Spinal cord (tissue), 10 donors: ENCODE results near the gene KIF16B. TPM values are rescaled to one million over a fixed set of nuclear protein-coding genes. Genes with fewer than 3 reads are reported as not detected.

Experiments
- DNase-seq, 6 donors: peaks; one replicate each; pipeline versions ENCODE4 v3.0.0 to v3.0.0-alpha.2; 2013 to 2015; ENCODE audit warnings: low spot score in 6 of 6, low read depth in 4 of 6
- H3K27ac ChIP-seq: one replicate; pipeline ENCODE4 v1.5.1; 2013; ENCODE audit warnings: low read depth, low read length, control low read depth
- H3K27me3 ChIP-seq: one replicate; pipeline ENCODE4 v1.6.1; 2013; ENCODE audit warnings: low read length; ENCODE audit not compliant: control insufficient read depth, insufficient read depth
- H3K36me3 ChIP-seq: one replicate; pipeline ENCODE4 v1.6.1; 2013; ENCODE audit warnings: low read length; ENCODE audit not compliant: control insufficient read depth, insufficient read depth
- H3K4me1 ChIP-seq: one replicate; pipeline ENCODE4 v1.6.1; 2013; ENCODE audit warnings: low read length; ENCODE audit not compliant: control insufficient read depth, insufficient read depth
- H3K4me3 ChIP-seq: one replicate; pipeline ENCODE4 v1.5.1; 2013; ENCODE audit warnings: low read depth, low read length, control low read depth
- H3K9me3 ChIP-seq: one replicate; pipeline ENCODE4 v1.6.1; 2013; ENCODE audit warnings: low read length; ENCODE audit not compliant: control insufficient read depth, insufficient read depth
- WGBS: methylation state at CpG from one replicate; pipeline ENCODE4 v1.1.5; 2013; ENCODE audit warnings: missing lambda C conversion rate; ENCODE audit not compliant: insufficient coverage; 5-methylcytosine and 5-hydroxymethylcytosine counted together
- polyA plus RNA-seq, 2 donors: library from polyadenylated mRNA; unstranded; fragments of 120-200 nt; gene quantifications; one replicate each; pipeline ENCODE4 v1.2.1, GENCODE V29; 2013; ENCODE audit not compliant: insufficient read length in 2 of 2
- total RNA-seq, 2 donors: library from RNA; depleted of rRNA in 1 of 2; stranded (reverse); fragments of 120-200 nt in 1 of 2; fragments of >200 nt in 1 of 2; gene quantifications; one replicate each; pipeline versions ENCODE4 v1.2.3 to v1.2.4, GENCODE V29; 2013 to 2014
- donor health status: healthy.

Gene KIF16B
- total and polyA plus RNA-seq, 4 donors = 7.8 to 21.0 (median 12.9) TPM

DNA sequence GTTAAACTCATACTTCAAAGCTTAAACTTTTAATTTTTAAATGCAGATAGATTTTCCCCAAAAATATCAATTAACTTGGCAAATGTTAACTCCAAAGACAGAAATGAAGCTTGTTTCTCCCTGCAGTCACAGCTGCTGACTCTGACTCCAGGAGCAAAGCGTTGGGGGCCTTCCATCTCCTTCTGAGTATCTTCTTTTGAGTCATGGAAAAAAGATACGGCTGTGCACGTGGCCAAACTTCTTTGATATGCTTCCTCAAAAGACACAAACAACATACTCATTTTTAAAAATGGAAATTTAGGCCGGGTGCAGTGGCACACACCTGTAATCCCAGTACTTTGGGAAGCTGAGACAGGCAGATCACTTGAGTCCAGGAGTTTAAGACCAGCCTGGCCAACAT is 28.3 kb downstream of the KIF16B start:
- H3K4me1 ChIP-seq = peaks cover 9% of the 10 kb centered on the region
- H3K36me3 ChIP-seq = no peaks in the 10 kb centered on the region
- H3K4me3 ChIP-seq = no peak overlapping the region
- 75% methylated on average over 1 of the region's 4 CpGs for WGBS
- no peaks in the 10 kb centered on the region for H3K27me3 ChIP-seq
- no peak for DNase-seq
- no peaks in the 10 kb centered on the region for H3K9me3 ChIP-seq
- no peak overlapping the region for H3K27ac ChIP-seq

DNA sequence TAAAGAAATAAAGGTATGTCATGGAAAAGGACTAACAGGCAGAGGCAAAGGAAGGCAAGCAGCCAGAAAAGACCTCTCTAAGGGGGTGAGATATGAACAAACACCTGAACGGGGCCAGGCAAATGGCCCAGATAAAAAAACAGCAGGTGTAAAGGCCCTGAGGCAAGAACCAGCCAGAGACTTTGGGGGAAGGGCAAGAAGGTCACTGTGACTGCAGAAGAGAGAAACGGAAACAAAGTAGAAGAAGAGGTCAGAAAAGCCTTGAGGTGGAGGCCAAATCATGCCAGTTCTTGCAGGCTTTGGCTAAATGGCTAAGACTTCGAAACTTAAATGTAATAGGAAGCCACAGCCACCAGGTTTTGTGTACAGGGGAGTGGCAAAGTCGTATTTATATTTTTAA is 30.8 kb downstream of the KIF16B start:
- no peak overlapping the region for H3K27ac ChIP-seq
- no peaks in the 10 kb centered on the region for H3K9me3 ChIP-seq
- no peaks in the 10 kb centered on the region for H3K36me3 ChIP-seq
- H3K4me1 ChIP-seq = peaks cover 9% of the 10 kb centered on the region
- no peaks in the 10 kb centered on the region for H3K27me3 ChIP-seq
- no peak overlapping the region for H3K4me3 ChIP-seq
- no peak for DNase-seq
- 93% methylated on average over 4 of the region's 4 CpGs for WGBS

DNA sequence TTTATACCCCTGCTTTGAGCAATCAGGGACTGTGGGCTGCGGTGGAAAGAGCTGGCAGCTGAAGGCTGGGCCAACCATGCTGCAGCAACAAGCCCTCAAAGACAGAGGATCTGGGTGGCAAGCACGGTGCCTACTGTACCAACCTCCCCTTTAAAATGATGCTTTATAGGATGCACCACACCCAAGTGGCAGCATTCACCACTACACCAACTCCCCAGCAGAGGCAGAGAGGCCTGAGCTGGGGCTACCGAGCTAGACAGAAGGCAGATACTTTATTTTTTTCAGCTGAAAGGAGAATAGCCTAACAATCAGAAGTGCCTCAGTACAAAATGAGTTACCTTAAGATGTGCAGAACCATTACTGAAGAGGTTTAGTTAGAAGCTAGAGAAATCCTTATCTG is 31.4 kb downstream of the KIF16B start:
- H3K36me3 ChIP-seq = no peaks in the 10 kb centered on the region
- H3K27ac ChIP-seq = no peak overlapping the region
- H3K27me3 ChIP-seq = no peaks in the 10 kb centered on the region
- H3K4me3 ChIP-seq = no peak overlapping the region
- 92% methylated on average over 2 of the region's 3 CpGs for WGBS
- no peak for DNase-seq
- H3K9me3 ChIP-seq = no peaks in the 10 kb centered on the region
- H3K4me1 ChIP-seq = peaks cover 9% of the 10 kb centered on the region

DNA sequence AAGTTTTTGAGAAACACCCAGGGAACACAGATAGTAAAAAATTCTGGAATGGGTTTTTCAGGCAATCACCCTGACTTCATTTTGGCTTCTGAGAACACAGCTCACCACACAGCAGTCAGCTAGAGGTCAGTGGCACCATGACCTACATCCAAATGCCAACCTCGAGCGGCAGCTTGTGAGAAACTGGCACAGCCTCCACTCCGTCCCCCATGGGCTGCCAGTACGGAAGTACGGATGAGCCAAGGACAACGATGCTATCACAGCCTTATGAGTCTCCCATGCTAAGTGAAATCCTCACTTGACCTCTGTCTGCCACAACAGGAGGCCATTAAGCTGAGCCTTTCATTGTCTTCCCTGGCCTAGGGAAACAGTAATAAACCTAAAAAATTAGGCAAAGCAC is 32.0 kb downstream of the KIF16B start:
- 68% methylated on average over 6 of the region's 6 CpGs for WGBS
- DNase-seq = no peak
- no peak overlapping the region for H3K27ac ChIP-seq
- H3K4me1 ChIP-seq = peaks cover 9% of the 10 kb centered on the region
- H3K9me3 ChIP-seq = no peaks in the 10 kb centered on the region
- no peak overlapping the region for H3K4me3 ChIP-seq
- H3K36me3 ChIP-seq = no peaks in the 10 kb centered on the region
- H3K27me3 ChIP-seq = no peaks in the 10 kb centered on the region

DNA sequence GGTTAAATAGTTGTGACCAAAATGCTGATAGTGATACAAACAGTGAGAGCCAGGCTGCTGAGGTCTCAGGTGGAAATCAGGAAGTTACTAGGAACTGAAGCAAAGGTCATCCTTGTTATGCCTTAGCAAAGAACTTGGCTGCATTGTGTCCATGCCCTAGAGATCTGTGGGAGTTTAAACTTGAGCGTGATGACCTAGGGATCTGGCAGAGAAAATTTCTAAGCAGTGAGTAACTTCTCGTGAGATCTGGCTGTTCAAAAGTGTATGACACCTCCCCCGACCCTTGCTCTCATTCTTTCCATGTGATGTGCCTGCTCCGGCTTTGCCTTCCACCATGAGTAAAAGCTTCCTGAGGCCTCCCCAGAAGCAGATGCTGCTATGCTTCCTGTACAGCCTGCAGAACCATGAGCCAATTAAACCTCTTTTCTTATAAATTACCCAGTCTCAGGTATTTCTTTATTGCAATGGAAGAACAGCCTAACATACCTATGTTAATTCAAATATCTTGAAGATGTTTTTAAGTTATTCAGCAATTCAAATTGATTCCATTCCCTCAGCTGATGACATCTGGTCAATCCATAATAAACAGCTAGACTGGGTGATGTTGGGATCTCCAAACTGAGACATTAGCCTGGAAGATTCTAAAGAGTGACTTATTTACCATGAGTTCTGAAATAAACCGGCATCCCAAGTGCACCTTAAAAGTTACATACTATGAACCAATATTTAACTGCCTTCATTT is 33.8 kb downstream of the KIF16B start:
- DNase-seq = no peak
- no peak overlapping the region for H3K4me3 ChIP-seq
- no peaks in the 10 kb centered on the region for H3K27me3 ChIP-seq
- WGBS = 95% methylated on average over 4 of the region's 5 CpGs
- H3K27ac ChIP-seq = no peak overlapping the region
- no peaks in the 10 kb centered on the region for H3K36me3 ChIP-seq
- H3K9me3 ChIP-seq = no peaks in the 10 kb centered on the region
- H3K4me1 ChIP-seq = peaks cover 9% of the 10 kb centered on the region

DNA sequence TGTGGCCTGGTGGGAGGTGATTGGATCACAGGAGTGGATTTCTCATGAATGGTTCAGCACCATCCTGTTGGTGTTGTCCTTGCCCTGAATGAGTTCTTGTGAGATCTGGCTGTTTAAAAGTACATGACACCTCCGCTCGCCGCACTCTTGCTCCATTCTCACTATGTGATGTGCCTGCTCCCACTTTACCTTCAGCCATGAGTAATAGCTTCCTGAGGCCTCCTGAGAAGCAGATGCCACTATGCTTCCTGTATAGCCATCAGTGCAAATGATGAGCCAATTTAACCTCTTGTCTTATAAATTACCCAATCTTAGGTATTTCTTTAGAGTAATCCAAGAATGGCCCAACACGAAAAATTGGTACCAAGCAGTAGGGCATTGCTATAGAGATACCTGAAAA is 34.5 kb downstream of the KIF16B start:
- DNase-seq = no peak
- H3K36me3 ChIP-seq = no peaks in the 10 kb centered on the region
- H3K27me3 ChIP-seq = no peaks in the 10 kb centered on the region
- 96% methylated on average over 4 of the region's 4 CpGs for WGBS
- H3K4me1 ChIP-seq = peaks cover 9% of the 10 kb centered on the region
- no peak overlapping the region for H3K27ac ChIP-seq
- no peaks in the 10 kb centered on the region for H3K9me3 ChIP-seq
- no peak overlapping the region for H3K4me3 ChIP-seq

DNA sequence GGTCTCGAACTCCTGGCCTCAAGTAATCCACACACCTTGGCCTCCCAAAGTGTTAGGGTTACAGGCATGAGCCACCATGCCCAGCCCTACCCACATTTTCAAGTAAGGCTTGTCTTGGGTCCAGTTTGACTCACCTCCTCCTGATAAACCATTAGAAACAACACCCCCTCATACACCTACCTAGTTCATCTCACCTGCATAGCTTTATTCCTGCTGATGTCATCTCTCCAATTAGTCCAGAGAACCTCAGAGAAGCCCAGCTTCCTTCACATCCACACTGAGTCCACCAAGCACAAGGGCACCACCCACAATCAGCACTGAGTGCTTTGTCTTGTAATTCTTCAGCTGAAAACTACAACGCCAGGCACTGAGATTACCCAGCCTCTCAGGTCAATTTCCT is 35.3 kb downstream of the KIF16B start:
- H3K4me3 ChIP-seq = no peak overlapping the region
- H3K36me3 ChIP-seq = no peaks in the 10 kb centered on the region
- H3K27ac ChIP-seq = no peak overlapping the region
- DNase-seq = no peak
- no peaks in the 10 kb centered on the region for H3K27me3 ChIP-seq
- peaks cover 9% of the 10 kb centered on the region for H3K4me1 ChIP-seq
- no peaks in the 10 kb centered on the region for H3K9me3 ChIP-seq
- 94% methylated on average over 1 of the region's 2 CpGs for WGBS

DNA sequence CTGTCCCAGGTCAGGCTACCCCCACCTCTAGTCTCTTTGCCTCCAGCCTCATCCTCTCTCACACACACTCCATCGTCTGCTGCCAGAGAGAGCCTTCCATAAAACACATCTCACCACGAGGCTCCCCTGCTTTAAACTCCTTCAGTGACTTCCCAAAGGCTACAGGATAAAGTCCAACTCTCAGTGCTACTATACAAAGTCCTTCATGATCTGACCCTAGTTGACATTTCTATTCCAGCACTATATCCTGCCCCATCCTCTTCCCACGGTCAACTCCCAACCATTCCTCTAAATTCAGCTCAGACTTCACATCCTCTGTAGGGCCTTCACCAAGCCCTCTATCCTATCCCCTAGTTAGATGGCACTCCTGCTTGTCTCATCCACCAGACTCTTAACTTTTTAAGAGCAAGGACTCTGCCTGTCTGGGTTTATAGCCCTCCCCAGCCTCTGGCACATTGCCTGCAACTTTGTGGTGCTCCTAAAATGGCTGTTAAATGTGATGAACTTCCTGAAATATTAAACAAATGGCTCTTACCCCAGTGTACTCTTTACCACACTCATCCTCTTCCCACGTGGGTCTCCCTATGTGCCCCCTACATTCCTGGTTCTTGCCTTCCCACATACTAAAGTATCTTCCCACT is 36.1 kb downstream of the KIF16B start:
- Histone ChIP-seq H3K27me3 (no peaks in the 10 kb centered on the region), H3K4me1 (peaks cover 9% of the 10 kb centered on the region), H3K36me3 (no peaks in the 10 kb centered on the region), H3K4me3 (no peak overlapping the region), H3K9me3 (no peaks in the 10 kb centered on the region), H3K27ac (no peak overlapping the region)
- no peak for DNase-seq
- 97% methylated on average over 4 of the region's 4 CpGs for WGBS

DNA sequence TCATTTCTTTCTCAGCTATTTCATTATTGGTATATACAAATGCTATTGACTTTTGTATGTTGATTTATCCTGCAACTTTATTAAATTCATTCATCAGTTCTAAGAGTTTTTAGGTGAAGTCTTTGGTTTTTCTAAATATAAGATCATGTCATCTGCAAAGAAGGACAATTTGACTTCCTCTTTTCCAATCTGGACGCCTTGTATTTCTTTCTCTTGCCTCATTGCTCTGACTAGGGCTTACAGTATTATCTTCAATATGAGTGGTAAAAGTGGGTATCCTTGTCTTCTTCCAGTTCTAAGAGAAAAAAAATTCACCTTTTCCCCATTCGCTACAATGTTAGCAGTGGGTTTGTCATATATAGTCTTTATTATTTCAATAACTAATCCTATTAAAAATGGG is 38.0 kb downstream of the KIF16B start:
- H3K4me1 ChIP-seq = no peaks in the 10 kb centered on the region
- no peaks in the 10 kb centered on the region for H3K9me3 ChIP-seq
- no CpG with 5 or more reads among the region's 2 CpGs for WGBS
- H3K27ac ChIP-seq = no peak overlapping the region
- H3K4me3 ChIP-seq = no peak overlapping the region
- H3K27me3 ChIP-seq = no peaks in the 10 kb centered on the region
- no peaks in the 10 kb centered on the region for H3K36me3 ChIP-seq
- DNase-seq = no peak

DNA sequence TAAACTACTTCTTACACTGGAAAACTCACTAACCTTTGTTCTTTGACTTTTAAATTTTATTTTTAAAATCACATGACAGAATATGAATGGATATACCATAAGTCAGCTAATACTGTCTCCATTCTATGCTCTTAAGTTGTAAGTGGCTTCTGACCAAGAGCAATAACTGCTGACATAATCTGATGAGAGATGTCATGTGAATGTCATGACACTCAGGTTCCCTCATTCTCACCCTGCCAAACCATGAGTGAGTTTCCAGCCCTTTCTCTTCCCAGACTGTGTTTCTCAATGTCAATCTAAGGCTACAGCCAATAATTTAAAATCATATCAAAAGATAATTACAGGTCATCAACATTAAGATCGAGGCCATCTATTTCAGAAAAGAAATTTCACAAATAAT is 39.7 kb downstream of the KIF16B start:
- Histone ChIP-seq H3K4me1 (no peaks in the 10 kb centered on the region), H3K27ac (no peak overlapping the region), H3K27me3 (no peaks in the 10 kb centered on the region), H3K36me3 (no peaks in the 10 kb centered on the region), H3K4me3 (no peak overlapping the region), H3K9me3 (no peaks in the 10 kb centered on the region)
- DNase-seq = no peak
- WGBS = no CpG with 5 or more reads among the region's 1 CpG
